Nephron progenitor cell (in vitro differentiated cells): Measurements from ENCODE around the gene DIP2C.
"Not testable (repeated sequence)": the region's sequence is repeated elsewhere in the genome, so short reads cannot be mapped to it uniquely, and the experiment has no call there.

Experiments used
- DNase-seq: peaks from one replicate; pipeline ENCODE4 v3.0.0; 2021
- H3K27ac Mint-ChIP-seq: 2 replicates; pipeline ENCODE4 v1.8.0; 2021; ENCODE audit warnings: mild to moderate bottlenecking, moderate library complexity, mixed read lengths
- H3K27me3 Mint-ChIP-seq: 2 replicates; pipeline ENCODE4 v1.8.0; 2021; ENCODE audit warnings: mild to moderate bottlenecking, low read depth, mixed read lengths; ENCODE audit not compliant: poor library complexity
- H3K36me3 Mint-ChIP-seq: 2 replicates; pipeline ENCODE4 v1.8.0; 2021; ENCODE audit warnings: low read depth, mixed read lengths
- H3K4me1 Mint-ChIP-seq: 2 replicates; pipeline ENCODE4 v1.8.0; 2021; ENCODE audit warnings: mixed read lengths
- H3K4me3 Mint-ChIP-seq: 2 replicates; pipeline ENCODE4 v1.8.0; 2021; ENCODE audit warnings: mild to moderate bottlenecking, moderate library complexity, mixed read lengths
- H3K9me3 Mint-ChIP-seq: 2 replicates; pipeline ENCODE4 v1.8.0; 2021; ENCODE audit warnings: mild to moderate bottlenecking, moderate library complexity, mixed read lengths
- TF ChIP-seq, protein P1 (sequence below): fragments of 200-600 bp; sonication (generic); IDR thresholded peaks from 2 replicates; pipeline ENCODE4 v1.5.0; 2021; ENCODE audit warnings: antibody characterized with exemption

The DIP2C gene

DNA sequence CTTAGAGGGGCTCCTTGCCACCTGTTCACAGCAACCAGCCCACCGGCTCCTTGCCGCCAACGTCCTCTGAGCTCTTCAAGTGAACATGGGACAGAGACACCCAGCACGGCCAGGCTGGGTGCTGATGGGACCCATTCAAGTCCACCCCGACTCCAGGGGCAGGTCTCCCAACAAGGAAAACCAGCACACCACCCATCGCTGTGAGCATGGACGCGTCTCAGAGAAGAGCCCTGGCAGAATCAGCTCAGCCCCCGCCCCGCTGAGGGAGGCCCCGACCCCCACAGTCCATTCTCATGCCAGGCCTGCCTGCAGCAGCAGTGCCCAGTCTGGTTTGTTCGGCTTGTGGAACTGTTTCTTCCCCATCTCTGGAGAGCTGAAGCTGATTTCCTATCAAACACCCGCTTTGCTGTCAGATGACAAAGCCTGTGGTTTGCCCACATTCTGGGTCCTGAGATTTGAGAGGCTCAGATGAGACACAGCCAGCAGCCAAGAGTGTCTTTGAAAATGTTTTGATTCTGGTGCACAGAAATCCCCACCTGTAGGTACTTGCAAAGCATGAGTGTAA, 337.6 kb downstream of the DIP2C start:
- Mint-ChIP-seq H3K27me3 (no peaks in the 10 kb centered on the region), H3K4me1 (no peaks in the 10 kb centered on the region), H3K9me3 (peaks cover 14% of the 10 kb centered on the region), H3K36me3 (peaks cover 79% of the 10 kb centered on the region), H3K4me3 (no peak overlapping the region), H3K27ac (no peak overlapping the region)
- no peak for DNase-seq
- TF ChIP-seq, protein P1, sequence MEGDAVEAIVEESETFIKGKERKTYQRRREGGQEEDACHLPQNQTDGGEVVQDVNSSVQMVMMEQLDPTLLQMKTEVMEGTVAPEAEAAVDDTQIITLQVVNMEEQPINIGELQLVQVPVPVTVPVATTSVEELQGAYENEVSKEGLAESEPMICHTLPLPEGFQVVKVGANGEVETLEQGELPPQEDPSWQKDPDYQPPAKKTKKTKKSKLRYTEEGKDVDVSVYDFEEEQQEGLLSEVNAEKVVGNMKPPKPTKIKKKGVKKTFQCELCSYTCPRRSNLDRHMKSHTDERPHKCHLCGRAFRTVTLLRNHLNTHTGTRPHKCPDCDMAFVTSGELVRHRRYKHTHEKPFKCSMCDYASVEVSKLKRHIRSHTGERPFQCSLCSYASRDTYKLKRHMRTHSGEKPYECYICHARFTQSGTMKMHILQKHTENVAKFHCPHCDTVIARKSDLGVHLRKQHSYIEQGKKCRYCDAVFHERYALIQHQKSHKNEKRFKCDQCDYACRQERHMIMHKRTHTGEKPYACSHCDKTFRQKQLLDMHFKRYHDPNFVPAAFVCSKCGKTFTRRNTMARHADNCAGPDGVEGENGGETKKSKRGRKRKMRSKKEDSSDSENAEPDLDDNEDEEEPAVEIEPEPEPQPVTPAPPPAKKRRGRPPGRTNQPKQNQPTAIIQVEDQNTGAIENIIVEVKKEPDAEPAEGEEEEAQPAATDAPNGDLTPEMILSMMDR, result no peak

DNA sequence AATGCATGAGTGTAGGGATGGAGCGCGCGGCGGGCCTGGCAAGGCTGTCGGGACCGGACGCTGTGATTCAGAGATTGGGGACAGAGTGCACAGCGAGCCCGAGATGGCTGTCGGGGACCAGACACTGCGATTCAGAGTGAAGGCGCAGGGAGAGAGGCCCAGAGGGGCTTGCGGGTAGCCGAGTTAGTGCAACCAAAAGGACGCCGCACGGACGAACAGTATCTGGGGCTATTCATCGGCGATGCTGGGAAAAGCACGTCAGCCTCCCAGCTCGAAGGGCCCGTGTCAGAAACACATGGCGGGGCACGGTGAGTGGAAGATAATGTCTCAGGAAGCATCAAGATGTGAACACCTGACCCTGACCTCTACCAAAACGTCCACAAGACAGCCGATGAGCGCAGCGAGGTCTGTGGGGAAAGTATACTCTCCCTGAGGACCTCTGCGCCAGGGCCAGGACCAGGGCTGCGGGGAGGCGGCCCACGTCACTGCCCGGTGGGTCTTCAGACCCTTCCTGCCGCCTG, 338.4 kb downstream of the DIP2C start:
- no peak overlapping the region for H3K4me3 Mint-ChIP-seq
- H3K4me1 Mint-ChIP-seq, result no peaks in the 10 kb centered on the region
- TF ChIP-seq, protein P1, result no peak
- peaks cover 79% of the 10 kb centered on the region for H3K36me3 Mint-ChIP-seq
- DNase-seq, result no peak
- H3K9me3 Mint-ChIP-seq, result peaks cover 14% of the 10 kb centered on the region
- H3K27ac Mint-ChIP-seq, result no peak overlapping the region
- H3K27me3 Mint-ChIP-seq, result no peaks in the 10 kb centered on the region

DNA sequence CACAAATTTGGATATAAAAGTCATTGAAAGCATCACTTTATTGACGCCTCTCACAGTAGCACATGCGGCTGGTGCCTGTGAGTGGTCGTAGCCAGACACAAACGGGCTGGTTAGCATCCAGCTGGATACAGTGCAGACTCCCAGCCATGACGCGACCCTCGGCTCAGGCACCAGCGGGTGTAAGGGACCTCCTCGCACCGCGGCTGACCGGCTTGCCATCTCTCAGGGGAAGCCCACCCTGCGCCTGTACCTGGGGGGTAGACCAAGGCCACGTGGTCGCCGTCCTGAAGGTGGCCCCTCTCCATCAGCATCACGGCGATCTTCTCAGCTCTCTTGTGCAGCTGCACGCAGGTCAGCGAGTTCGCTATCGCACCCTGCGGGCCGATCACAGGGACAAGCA, 340.4 kb downstream of the DIP2C start:
- H3K27ac Mint-ChIP-seq, result no peak overlapping the region
- H3K36me3 Mint-ChIP-seq, result peaks cover 71% of the 10 kb centered on the region
- no peak overlapping the region for H3K4me3 Mint-ChIP-seq
- no peaks in the 10 kb centered on the region for H3K4me1 Mint-ChIP-seq
- DNase-seq, result no peak
- no peaks in the 10 kb centered on the region for H3K27me3 Mint-ChIP-seq
- TF ChIP-seq, protein P1, result no peak
- peaks cover 14% of the 10 kb centered on the region for H3K9me3 Mint-ChIP-seq

DNA sequence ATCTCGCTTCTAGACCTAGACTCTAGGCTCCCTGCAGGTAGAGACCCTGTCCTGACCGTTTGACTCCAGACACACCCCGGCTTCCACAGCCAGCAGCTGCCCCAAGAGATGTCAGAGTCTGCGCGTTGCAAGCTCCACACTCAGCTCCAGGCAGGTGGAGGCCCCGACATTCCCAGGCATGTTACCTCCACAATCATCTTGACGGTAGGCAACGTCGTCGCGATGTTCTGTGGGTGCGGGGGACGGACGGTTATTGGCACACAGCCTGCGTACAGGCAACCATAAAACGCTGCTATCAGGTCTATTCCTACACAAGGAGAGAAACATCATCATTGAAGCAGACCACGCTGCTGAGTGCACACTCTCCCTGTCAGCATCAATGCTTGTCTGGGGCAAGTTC, 341.0 kb downstream of the DIP2C start:
- H3K27ac Mint-ChIP-seq, result no peak overlapping the region
- no peaks in the 10 kb centered on the region for H3K4me1 Mint-ChIP-seq
- H3K36me3 Mint-ChIP-seq, result peaks cover 68% of the 10 kb centered on the region
- DNase-seq, result no peak
- TF ChIP-seq, protein P1, result no peak
- peaks cover 14% of the 10 kb centered on the region for H3K9me3 Mint-ChIP-seq
- H3K27me3 Mint-ChIP-seq, result no peaks in the 10 kb centered on the region
- H3K4me3 Mint-ChIP-seq, result no peak overlapping the region

DNA sequence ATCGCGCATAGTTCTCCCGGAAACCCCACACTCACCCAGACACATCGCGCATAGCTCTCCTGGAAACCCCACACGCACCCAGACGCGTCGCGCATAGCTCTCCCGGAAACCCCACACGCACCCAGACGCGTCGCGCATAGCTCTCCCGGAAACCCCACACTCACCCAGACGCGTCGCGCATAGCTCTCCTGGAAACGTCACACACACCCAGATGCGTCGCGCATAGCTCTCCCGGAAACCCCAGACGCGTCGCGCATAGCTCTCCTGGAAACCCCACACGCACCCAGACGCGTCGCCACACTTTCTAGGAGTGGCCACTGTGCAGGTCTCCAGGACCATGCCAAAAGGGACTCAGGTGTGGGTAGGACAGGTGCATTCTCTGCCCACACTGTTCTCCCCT, 341.7 kb downstream of the DIP2C start:
- not testable (repeated sequence) for H3K4me3 Mint-ChIP-seq, DNase-seq, H3K4me1 Mint-ChIP-seq, H3K27me3 Mint-ChIP-seq, H3K27ac Mint-ChIP-seq
- Mint-ChIP-seq H3K36me3 (peaks cover 72% of the 10 kb centered on the region), H3K9me3 (peaks cover 14% of the 10 kb centered on the region)

DNA sequence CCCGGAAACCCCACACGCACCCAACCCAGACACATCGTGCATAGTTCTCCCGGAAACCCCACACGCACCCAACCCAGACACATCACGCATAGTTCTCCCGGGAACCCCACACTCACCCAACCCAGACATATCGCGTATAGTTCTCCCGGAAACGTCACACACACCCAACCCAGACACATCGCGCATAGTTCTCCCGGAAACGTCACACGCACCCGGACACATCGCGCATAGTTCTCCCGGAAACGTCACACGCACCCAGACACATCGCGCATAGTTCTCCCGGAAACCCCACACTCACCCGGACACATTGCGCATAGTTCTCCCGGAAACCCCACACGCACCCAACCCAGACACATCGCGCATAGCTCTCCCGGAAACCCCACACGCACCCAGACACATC, 342.3 kb downstream of the DIP2C start:
- H3K4me1 Mint-ChIP-seq, result not testable (repeated sequence)

DNA sequence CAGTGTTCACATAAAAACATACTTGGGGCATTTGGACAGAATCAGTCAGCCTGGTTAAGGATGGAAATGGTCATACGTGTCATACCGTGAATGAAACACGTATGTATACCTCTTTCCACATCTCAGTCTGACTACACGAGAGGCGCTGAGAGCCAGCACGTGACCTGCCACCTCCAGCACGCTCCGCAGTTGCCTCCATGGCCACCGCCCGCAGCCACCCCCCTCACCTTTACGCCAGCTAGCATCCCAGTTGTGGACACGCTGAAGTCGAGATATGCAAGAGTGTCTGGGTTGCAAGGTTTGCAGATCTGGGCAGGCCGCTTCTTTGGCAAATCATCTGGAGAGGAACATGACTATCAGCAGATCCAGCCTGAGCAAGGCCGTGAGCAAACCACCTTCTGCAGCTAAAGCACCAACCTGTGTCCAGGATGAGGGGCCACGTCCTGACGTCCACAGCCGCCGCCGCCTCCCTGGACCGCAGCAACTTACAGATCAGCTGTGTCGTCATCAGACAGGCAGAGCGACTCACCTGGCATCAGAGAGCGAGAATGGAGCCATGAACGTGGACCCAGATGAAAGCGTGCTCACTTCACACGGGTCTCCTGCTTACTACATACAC, 344.8 kb downstream of the DIP2C start:
- Mint-ChIP-seq H3K27ac (peak overlapping the region; percentile 8), H3K9me3 (peaks cover 14% of the 10 kb centered on the region), H3K36me3 (peaks cover 61% of the 10 kb centered on the region), H3K4me1 (no peaks in the 10 kb centered on the region), H3K27me3 (no peaks in the 10 kb centered on the region), H3K4me3 (no peak overlapping the region)
- TF ChIP-seq, protein P1, result no peak
- DNase-seq, result no peak

More for the DNA sequence above, 342.3 kb downstream of the DIP2C start:
- not testable (repeated sequence) for H3K4me3 Mint-ChIP-seq, DNase-seq, H3K27me3 Mint-ChIP-seq
- H3K36me3 Mint-ChIP-seq, result peaks cover 74% of the 10 kb centered on the region
- H3K9me3 Mint-ChIP-seq, result peaks cover 14% of the 10 kb centered on the region
- H3K27ac Mint-ChIP-seq, result peak overlapping the region; percentile 74
